ENCODE results near the gene PEX12. TPM values are rescaled to one million over a fixed set of nuclear protein-coding genes. Genes with fewer than 3 reads are reported as not detected.

Gene PEX12
- total and polyA plus RNA-seq, 2 of the 4 experiments (the other 2 are of a cell fraction): 4.5 to 7.9 TPM

DNA sequence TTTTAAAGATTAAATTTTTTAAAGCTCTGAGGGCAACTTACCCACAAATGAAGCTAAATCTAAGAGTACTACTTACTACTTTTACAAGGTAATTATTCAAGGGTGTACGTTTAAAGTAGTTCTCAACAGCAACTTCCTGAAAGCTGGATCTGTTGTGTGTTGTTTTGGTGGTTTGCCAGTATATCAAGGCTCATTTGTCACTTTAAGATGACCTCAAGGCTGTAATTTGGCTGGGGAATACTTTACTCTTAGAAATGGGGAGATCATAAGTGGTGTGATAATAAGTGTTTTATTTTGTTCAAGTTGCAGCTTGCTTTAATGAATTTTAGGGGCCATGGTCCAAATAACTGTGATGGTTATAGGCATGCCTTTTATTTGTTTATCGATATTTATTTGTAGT, 39.1 kb upstream of the PEX12 start:
- Histone ChIP-seq H2AFZ (replicated peaks; ENCODE audit: low read length, poor library complexity) (no peak overlapping the region), H4K5ac (ENCODE audit: low read depth, low read length) (no peak overlapping the region), H4K20me1 (ENCODE audit: insufficient read depth, low read length) (peaks cover 7% of the 10 kb centered on the region; the same call in 1 of the 2 replicates), H4K8ac (ENCODE audit: low read depth in 2 of 2, low read length in 2 of 2) (no peak overlapping the region), H2BK15ac (ENCODE audit: low read depth, low read length) (no peak overlapping the region), H2BK20ac (ENCODE audit: low read depth, low read length) (no peak overlapping the region), H3K4me1 (ENCODE audit: control insufficient read depth, insufficient read depth, low read length) (no peaks in the 10 kb centered on the region), H3K4ac (ENCODE audit: low read depth, low read length) (no peak overlapping the region), H3K36me3 (ENCODE audit: control insufficient read depth, insufficient read depth, low read length) (peaks cover 10% of the 10 kb centered on the region), H3K4me2 (ENCODE audit: low read depth, low read length) (no peak overlapping the region), H2AK5ac (ENCODE audit: low read depth, low read length) (no peak overlapping the region), H4K91ac (ENCODE audit: insufficient read depth, low read depth, low read length) (no peak overlapping the region), H2BK120ac (ENCODE audit: low read depth, low read length) (no peak overlapping the region), H3K27me3 (ENCODE audit: control insufficient read depth, insufficient read depth, low read length) (no peaks in the 10 kb centered on the region), H2BK5ac (ENCODE audit: low read depth, low read length, poor library complexity, severe bottlenecking) (no peak overlapping the region), H3K9ac (ENCODE audit: low read depth, low read length) (no peak overlapping the region), H3K18ac (ENCODE audit: low read depth, low read length) (no peak overlapping the region), H3K56ac (ENCODE audit: extremely low read depth, insufficient read depth, low read length) (no peak overlapping the region), H3K4me3 (ENCODE audit: insufficient read depth, low read depth, low read length) (no peak overlapping the region), H3K23ac (ENCODE audit: low read depth, low read length) (no peak overlapping the region), H3K9me1 (ENCODE audit: insufficient read depth, low read length) (no peaks in the 10 kb centered on the region), H2AK9ac (replicated peaks; ENCODE audit: low read depth, low read length, poor library complexity) (no peak overlapping the region), H3K27ac (ENCODE audit: insufficient read depth, low read length) (no peak overlapping the region), H3K79me1 (ENCODE audit: low read depth in 1 of 2, low read length in 2 of 2) (peaks cover 9 to 34% of the 10 kb centered on the region in 2 experiments; a peak in 3 of 4 replicates), H3K9me3 (ENCODE audit: control insufficient read depth, insufficient read depth, low read length) (no peaks in the 10 kb centered on the region), H3K14ac (replicated peaks; ENCODE audit: low read depth, low read length) (no peak overlapping the region)
- TF ChIP-seq RAD21 (IDR thresholded peaks at IDR 0.05; ENCODE audit: low read length) (no peak), MAZ (IDR thresholded peaks at IDR 0.05; ENCODE audit: borderline replicate concordance, low read depth, low read length) (no peak), RCOR1 (IDR thresholded peaks at IDR 0.05; ENCODE audit: insufficient replicate concordance, low read length) (no peak), CEBPB (IDR thresholded peaks at IDR 0.05; ENCODE audit: low read depth, low read length) (no peak), MXI1 (IDR thresholded peaks at IDR 0.05; ENCODE audit: borderline replicate concordance, low read depth, low read length) (no peak), MAFK (IDR thresholded peaks at IDR 0.05; ENCODE audit: low read depth, low read length) (no peak), RFX5 (IDR thresholded peaks at IDR 0.05; ENCODE audit: low read depth, low read length) (no peak), BHLHE40 (IDR thresholded peaks at IDR 0.05; ENCODE audit: low read depth, low read length) (no peak)
- TF ChIP-seq, protein P1, sequence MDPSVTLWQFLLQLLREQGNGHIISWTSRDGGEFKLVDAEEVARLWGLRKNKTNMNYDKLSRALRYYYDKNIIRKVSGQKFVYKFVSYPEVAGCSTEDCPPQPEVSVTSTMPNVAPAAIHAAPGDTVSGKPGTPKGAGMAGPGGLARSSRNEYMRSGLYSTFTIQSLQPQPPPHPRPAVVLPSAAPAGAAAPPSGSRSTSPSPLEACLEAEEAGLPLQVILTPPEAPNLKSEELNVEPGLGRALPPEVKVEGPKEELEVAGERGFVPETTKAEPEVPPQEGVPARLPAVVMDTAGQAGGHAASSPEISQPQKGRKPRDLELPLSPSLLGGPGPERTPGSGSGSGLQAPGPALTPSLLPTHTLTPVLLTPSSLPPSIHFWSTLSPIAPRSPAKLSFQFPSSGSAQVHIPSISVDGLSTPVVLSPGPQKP (IDR thresholded peaks at IDR 0.05; ENCODE audit: borderline replicate concordance, low read depth, low read length): no peak
- TF ChIP-seq, protein P2, sequence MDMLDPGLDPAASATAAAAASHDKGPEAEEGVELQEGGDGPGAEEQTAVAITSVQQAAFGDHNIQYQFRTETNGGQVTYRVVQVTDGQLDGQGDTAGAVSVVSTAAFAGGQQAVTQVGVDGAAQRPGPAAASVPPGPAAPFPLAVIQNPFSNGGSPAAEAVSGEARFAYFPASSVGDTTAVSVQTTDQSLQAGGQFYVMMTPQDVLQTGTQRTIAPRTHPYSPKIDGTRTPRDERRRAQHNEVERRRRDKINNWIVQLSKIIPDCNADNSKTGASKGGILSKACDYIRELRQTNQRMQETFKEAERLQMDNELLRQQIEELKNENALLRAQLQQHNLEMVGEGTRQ (IDR thresholded peaks at IDR 0.05; ENCODE audit: low read depth, low read length): no peak
- TF ChIP-seq, protein P3, sequence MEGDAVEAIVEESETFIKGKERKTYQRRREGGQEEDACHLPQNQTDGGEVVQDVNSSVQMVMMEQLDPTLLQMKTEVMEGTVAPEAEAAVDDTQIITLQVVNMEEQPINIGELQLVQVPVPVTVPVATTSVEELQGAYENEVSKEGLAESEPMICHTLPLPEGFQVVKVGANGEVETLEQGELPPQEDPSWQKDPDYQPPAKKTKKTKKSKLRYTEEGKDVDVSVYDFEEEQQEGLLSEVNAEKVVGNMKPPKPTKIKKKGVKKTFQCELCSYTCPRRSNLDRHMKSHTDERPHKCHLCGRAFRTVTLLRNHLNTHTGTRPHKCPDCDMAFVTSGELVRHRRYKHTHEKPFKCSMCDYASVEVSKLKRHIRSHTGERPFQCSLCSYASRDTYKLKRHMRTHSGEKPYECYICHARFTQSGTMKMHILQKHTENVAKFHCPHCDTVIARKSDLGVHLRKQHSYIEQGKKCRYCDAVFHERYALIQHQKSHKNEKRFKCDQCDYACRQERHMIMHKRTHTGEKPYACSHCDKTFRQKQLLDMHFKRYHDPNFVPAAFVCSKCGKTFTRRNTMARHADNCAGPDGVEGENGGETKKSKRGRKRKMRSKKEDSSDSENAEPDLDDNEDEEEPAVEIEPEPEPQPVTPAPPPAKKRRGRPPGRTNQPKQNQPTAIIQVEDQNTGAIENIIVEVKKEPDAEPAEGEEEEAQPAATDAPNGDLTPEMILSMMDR (conservative IDR thresholded peaks at IDR 0.05; ENCODE audit: low read depth, low read length): no peak
- intact Hi-C loops (cut with micrococcal nuclease) (no loop called here), in situ Hi-C loops (cut with MboI; ENCODE audit: low sequenced_read_pairs) (no loop called here), dilution Hi-C loops (cut with HindIII; ENCODE audit: low sequenced_read_pairs, unreplicated experiment) (no loop called here)
- no TSS peak for BruUV-seq (replicated peaks)
- DNase-seq (no peak), ATAC-seq (ENCODE audit: low read depth) (no peak)
- POLR2A ChIA-PET (ENCODE audit: unreplicated experiment): no interaction called here
- WGBS, 2 experiments (ENCODE audit: extremely low coverage in 2 of 2, insufficient read length in 1 of 2): no CpG with 5 or more reads among the region's 2 CpGs
- CTCF ChIA-PET: interaction anchor here (1.3 kb wide), 1 partner anchor 9 kb away, joined by 3 read pairs; no protein-coding TSS in a partner anchor

All from IMR-90 (cell line).